ENCODE measurements around the gene NHSL1. TPM values are rescaled to one million over a fixed set of nuclear protein-coding genes. Genes with fewer than 3 reads are reported as not detected.

Gene NHSL1
- total RNA-seq, 1 donor from 2014 or later: 23.4 TPM

DNA sequence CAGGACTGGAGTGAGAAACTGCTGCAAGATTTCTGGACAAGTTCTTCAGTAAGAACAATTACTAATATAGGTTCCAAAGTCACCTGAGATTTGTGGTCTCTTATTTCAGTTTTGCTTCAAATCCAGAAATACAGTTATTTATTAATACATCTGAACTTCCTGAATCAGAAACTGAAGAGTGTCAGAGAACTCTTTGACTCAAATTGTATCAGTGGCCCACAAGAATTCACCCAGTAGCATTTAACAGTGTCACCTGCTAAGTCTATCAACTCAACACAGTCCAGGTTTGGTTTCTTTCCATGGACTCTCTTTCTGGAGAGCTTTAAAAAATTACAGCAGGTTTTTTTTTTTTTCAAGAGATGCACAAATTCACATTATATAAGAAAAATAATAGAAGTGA, 18.8 kb upstream of the NHSL1 start:
- TF ChIP-seq, protein P1, sequence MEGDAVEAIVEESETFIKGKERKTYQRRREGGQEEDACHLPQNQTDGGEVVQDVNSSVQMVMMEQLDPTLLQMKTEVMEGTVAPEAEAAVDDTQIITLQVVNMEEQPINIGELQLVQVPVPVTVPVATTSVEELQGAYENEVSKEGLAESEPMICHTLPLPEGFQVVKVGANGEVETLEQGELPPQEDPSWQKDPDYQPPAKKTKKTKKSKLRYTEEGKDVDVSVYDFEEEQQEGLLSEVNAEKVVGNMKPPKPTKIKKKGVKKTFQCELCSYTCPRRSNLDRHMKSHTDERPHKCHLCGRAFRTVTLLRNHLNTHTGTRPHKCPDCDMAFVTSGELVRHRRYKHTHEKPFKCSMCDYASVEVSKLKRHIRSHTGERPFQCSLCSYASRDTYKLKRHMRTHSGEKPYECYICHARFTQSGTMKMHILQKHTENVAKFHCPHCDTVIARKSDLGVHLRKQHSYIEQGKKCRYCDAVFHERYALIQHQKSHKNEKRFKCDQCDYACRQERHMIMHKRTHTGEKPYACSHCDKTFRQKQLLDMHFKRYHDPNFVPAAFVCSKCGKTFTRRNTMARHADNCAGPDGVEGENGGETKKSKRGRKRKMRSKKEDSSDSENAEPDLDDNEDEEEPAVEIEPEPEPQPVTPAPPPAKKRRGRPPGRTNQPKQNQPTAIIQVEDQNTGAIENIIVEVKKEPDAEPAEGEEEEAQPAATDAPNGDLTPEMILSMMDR (IDR thresholded peaks at IDR 0.05): no peak
- peaks cover 7% of the 10 kb centered on the region for H3K36me3 Mint-ChIP-seq (ENCODE audit: low read depth)
- no peak overlapping the region for H3K4me3 Mint-ChIP-seq (ENCODE audit: unreplicated experiment)
- no peak for DNase-seq (ENCODE audit: low spot score)
- peaks cover 7% of the 10 kb centered on the region for H3K9me3 Mint-ChIP-seq (ENCODE audit: low read depth)
- peaks cover 13% of the 10 kb centered on the region for H3K4me1 Mint-ChIP-seq (ENCODE audit: low read depth)
- no peak overlapping the region for H3K27ac Mint-ChIP-seq (ENCODE audit: unreplicated experiment)
- no peaks in the 10 kb centered on the region for H3K27me3 Mint-ChIP-seq (ENCODE audit: low read depth)

DNA sequence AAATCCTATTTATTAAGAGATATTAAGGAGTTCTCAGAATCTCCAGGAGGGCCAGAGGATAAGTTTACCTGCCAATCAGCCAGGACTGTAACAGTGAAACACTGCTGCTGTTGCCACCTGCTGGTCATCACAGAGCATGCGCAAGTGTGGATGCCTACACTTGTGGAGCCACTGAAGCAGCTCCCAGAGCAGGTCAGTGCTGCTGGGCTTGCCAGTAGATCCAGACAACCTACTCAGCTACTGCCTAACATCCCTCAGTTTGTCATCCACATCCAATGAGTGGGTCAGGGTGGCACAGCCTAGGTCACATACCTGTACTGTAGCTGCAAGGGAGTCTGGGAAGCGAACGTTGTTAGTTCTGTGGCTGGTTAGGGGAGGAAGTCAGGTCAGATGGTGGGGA, 18.3 kb upstream of the NHSL1 start:
- H3K36me3 Mint-ChIP-seq (ENCODE audit: low read depth): peaks cover 7% of the 10 kb centered on the region
- TF ChIP-seq, protein P1 (IDR thresholded peaks at IDR 0.05): peak; percentile 71
- no peak for DNase-seq (ENCODE audit: low spot score)
- peaks cover 7% of the 10 kb centered on the region for H3K9me3 Mint-ChIP-seq (ENCODE audit: low read depth)
- H3K27me3 Mint-ChIP-seq (ENCODE audit: low read depth): no peaks in the 10 kb centered on the region
- no peak overlapping the region for H3K4me3 Mint-ChIP-seq (ENCODE audit: unreplicated experiment)
- H3K4me1 Mint-ChIP-seq (ENCODE audit: low read depth): peaks cover 9% of the 10 kb centered on the region
- no peak overlapping the region for H3K27ac Mint-ChIP-seq (ENCODE audit: unreplicated experiment)

DNA sequence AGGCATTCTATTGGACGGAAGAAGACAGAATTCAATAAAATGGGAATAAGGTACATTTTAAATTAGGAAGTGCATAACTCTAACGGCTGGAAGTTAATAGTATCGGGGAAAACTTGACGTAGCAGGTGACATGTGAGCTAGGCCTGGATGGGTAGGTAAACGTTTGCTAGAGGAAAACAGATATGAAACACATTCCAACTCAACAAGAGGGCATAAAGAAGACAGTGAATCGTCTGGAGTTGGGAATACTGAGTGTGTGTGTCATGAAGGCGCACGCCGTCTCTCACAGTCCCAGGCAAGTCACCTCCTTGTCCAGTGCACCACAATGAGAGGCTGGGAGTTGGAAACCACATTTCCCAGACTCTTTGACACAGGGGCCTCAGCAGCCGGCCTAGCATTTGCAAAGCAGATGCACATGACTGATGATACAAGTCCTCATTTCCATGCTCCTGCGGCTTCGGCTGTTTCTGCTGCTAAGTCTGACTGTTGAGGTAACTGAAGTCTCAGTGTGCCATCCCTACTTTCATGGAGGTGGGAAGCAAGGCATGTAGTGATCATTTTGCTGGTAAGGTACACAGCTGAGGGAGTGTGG, 16.5 kb upstream of the NHSL1 start:
- TF ChIP-seq, protein P1 (IDR thresholded peaks at IDR 0.05): no peak
- Mint-ChIP-seq H3K9me3 (ENCODE audit: low read depth) (peaks cover 7% of the 10 kb centered on the region), H3K4me3 (ENCODE audit: unreplicated experiment) (no peak overlapping the region), H3K27ac (ENCODE audit: unreplicated experiment) (no peak overlapping the region), H3K27me3 (ENCODE audit: low read depth) (no peaks in the 10 kb centered on the region), H3K36me3 (ENCODE audit: low read depth) (peaks cover 3% of the 10 kb centered on the region), H3K4me1 (ENCODE audit: low read depth) (peaks cover 4% of the 10 kb centered on the region)
- no peak for DNase-seq (ENCODE audit: low spot score)

DNA sequence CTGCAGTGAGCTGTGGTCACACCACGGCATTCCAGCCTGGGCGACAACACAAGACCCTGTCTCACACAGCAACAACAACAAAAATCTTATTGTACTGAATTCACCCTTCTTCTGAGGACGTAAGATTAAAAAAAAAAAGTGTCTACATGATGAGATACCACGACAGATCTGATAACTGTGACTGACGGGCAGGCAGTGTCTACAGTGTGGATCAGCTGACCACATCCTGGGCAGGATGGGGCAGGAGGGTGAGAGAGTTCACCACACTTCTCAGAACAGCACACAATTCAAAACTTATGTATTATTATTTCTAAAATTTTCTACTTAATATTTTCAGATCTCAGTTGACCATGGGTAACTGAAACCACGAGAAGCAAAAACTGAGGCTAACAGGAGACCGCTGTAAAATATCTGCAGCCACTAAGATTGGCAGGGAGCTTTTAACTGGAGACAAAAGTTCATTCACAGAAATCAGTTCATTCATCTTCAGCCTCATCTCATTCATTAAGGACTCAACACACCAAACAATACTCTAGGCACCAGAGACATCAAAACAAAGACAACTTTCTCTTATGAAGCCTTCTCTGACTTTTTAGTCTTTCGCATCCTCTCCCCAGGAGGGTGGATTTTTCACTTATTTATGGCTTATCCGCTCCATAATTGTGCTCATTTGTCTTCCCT, 15.7 kb upstream of the NHSL1 start:
- no peak for DNase-seq (ENCODE audit: low spot score)

DNA sequence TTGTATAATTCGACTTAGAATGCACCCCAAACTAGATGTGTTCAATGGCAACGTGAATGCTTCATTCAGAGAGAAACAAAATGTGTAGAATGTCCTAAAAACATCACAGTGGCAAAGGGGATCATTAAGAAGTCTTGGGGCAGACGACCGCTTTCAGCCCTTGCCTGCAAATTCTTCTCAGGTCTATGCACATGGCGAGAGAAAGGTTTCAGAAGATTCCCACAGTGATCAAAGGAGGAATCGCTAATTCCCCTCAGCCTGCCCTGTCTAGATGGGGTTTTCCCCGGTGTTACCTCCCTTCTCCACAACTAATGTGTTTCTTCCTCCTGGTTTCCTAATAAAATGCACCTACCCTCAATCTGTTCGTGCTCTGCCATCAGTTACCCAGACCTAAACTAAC, 13.3 kb upstream of the NHSL1 start:
- TF ChIP-seq, protein P1 (IDR thresholded peaks at IDR 0.05): no peak
- peaks cover 3% of the 10 kb centered on the region for H3K9me3 Mint-ChIP-seq (ENCODE audit: low read depth)
- no peaks in the 10 kb centered on the region for H3K27me3 Mint-ChIP-seq (ENCODE audit: low read depth)
- H3K4me3 Mint-ChIP-seq (ENCODE audit: unreplicated experiment): no peak overlapping the region
- H3K27ac Mint-ChIP-seq (ENCODE audit: unreplicated experiment): no peak overlapping the region
- peaks cover 5% of the 10 kb centered on the region for H3K4me1 Mint-ChIP-seq (ENCODE audit: low read depth)
- no peak for DNase-seq (ENCODE audit: low spot score)
- peaks cover under 1% of the 10 kb centered on the region for H3K36me3 Mint-ChIP-seq (ENCODE audit: low read depth)

More for the DNA sequence above, 15.7 kb upstream of the NHSL1 start:
- Mint-ChIP-seq H3K36me3 (ENCODE audit: low read depth) (peaks cover 3% of the 10 kb centered on the region), H3K9me3 (ENCODE audit: low read depth) (peaks cover 7% of the 10 kb centered on the region), H3K27ac (ENCODE audit: unreplicated experiment) (no peak overlapping the region), H3K4me3 (ENCODE audit: unreplicated experiment) (no peak overlapping the region), H3K4me1 (ENCODE audit: low read depth) (no peaks in the 10 kb centered on the region), H3K27me3 (ENCODE audit: low read depth) (no peaks in the 10 kb centered on the region)
- TF ChIP-seq, protein P1 (IDR thresholded peaks at IDR 0.05): no peak

Measured in chondrocyte (in vitro differentiated cells).